Measurements from ENCODE around the gene SC5D.

SC5D gene

DNA sequence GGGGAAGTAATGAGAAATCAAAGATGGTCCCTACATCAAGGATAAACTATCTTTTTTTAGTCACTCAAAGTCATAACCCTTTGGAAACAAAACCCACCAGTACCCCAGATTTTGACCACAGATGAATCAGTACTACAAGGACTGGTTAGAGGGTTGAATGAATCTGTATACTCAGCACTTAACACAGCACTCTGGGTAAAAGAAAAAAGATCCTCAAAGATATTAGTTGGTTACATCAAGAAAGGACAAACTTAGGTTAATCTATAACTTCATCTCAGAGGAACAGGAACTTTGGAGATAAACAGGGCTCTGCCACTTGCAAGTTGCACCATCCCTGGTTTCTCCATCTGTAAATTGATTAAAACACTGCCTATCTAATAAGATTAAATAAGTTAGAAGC lies 18.8 kb downstream of the SC5D start:
- TF ChIP-seq POLR2A (IDR thresholded peaks at IDR 0.05; ENCODE audit: extremely low read depth, insufficient read length), result no peak
- TF ChIP-seq, protein P1, sequence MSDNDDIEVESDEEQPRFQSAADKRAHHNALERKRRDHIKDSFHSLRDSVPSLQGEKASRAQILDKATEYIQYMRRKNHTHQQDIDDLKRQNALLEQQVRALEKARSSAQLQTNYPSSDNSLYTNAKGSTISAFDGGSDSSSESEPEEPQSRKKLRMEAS (IDR thresholded peaks at IDR 0.05; ENCODE audit: low read depth, low read length), result no peak
- TF ChIP-seq, protein P2, sequence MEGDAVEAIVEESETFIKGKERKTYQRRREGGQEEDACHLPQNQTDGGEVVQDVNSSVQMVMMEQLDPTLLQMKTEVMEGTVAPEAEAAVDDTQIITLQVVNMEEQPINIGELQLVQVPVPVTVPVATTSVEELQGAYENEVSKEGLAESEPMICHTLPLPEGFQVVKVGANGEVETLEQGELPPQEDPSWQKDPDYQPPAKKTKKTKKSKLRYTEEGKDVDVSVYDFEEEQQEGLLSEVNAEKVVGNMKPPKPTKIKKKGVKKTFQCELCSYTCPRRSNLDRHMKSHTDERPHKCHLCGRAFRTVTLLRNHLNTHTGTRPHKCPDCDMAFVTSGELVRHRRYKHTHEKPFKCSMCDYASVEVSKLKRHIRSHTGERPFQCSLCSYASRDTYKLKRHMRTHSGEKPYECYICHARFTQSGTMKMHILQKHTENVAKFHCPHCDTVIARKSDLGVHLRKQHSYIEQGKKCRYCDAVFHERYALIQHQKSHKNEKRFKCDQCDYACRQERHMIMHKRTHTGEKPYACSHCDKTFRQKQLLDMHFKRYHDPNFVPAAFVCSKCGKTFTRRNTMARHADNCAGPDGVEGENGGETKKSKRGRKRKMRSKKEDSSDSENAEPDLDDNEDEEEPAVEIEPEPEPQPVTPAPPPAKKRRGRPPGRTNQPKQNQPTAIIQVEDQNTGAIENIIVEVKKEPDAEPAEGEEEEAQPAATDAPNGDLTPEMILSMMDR (IDR thresholded peaks at IDR 0.05; ENCODE audit: low read depth, low read length), result no peak
- TF ChIP-seq MYC (IDR thresholded peaks at IDR 0.05; ENCODE audit: low read depth, low read length), result no peak
- H3K4me3 ChIP-seq (ENCODE audit: low read depth, low read length), result no peak overlapping the region
- DNase-seq (ENCODE audit: low read depth), result no peak

DNA sequence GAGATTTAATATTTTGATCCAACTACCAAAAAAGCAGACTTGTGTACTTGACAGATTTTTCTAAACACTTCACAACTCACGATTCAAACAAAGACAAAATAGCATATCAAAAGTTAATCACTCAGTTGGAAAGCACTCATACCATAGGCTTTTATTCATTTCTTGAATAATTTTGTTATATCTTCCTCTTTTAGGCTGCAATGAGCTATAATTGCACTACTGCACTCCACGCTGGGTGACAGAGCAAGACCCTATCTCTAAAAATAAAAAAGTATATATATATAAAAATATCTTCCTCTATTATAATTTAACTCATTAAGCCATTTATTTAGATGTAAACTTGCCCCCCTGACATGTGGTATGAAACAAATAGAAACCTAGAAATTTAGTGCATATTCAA lies 19.9 kb downstream of the SC5D start:
- no peak overlapping the region for H3K4me3 ChIP-seq (ENCODE audit: low read depth, low read length)
- DNase-seq (ENCODE audit: low read depth), result no peak
- TF ChIP-seq, protein P2 (IDR thresholded peaks at IDR 0.05; ENCODE audit: low read depth, low read length), result no peak
- TF ChIP-seq POLR2A (IDR thresholded peaks at IDR 0.05; ENCODE audit: extremely low read depth, insufficient read length), result no peak
- TF ChIP-seq, protein P1 (IDR thresholded peaks at IDR 0.05; ENCODE audit: low read depth, low read length), result no peak

DNA sequence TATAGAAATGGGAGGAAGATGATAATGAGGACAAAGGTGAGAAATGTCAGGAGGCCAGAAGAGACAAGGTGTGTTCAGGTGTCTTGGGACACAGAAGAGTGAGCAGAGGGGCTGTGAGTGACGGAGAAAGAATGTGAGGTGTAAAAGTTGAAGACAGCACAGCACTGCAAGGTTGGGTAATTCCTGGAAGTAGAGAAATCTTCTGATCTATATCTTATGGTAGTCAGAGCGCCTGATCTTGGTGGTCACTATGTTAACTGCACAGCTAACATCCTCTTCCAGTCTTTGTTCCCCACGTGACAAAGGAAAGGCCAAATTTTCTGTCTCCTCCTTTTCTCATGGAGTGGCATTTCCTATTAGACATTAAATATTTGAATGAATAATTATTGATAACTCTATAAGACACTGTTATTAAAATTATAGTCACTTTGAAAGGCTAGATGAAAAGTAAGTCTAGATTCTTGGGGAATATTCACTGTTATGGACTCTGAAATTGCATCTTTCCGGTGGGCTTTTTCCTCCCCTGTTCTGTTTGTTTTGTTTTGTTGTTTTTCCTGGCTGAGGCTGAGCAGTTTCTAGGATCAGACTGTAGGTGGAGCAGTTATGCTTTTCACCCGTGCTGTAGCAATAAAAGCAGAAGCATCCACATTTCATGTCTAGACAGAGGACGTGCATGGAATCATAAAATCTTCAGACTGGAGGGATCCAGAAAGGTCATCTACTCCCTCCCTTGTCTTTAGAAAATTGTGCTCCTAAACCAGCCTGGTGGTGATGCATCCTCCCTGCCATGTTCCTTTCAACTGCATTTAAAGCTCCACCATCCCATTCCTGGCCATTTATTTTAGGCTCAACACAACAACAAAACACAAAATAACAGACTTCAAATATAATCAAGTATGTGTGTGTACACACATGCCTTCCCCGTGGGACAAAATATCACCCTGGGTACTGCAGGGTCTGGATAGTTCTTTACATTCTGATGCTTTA lies 26.6 kb downstream of the SC5D start:
- TF ChIP-seq, protein P2 (IDR thresholded peaks at IDR 0.05; ENCODE audit: low read depth, low read length), result peak; percentile 91
- TF ChIP-seq MYC (IDR thresholded peaks at IDR 0.05; ENCODE audit: low read depth, low read length) (peak; percentile 35; the same call in 1 of the 2 replicates), POLR2A (IDR thresholded peaks at IDR 0.05; ENCODE audit: extremely low read depth, insufficient read length) (no peak)
- TF ChIP-seq, protein P1 (IDR thresholded peaks at IDR 0.05; ENCODE audit: low read depth, low read length), result peak; percentile 37; the same call in 1 of the 2 replicates
- no peak overlapping the region for H3K4me3 ChIP-seq (ENCODE audit: low read depth, low read length)
- peak; percentile 81 for DNase-seq (ENCODE audit: low read depth)

DNA sequence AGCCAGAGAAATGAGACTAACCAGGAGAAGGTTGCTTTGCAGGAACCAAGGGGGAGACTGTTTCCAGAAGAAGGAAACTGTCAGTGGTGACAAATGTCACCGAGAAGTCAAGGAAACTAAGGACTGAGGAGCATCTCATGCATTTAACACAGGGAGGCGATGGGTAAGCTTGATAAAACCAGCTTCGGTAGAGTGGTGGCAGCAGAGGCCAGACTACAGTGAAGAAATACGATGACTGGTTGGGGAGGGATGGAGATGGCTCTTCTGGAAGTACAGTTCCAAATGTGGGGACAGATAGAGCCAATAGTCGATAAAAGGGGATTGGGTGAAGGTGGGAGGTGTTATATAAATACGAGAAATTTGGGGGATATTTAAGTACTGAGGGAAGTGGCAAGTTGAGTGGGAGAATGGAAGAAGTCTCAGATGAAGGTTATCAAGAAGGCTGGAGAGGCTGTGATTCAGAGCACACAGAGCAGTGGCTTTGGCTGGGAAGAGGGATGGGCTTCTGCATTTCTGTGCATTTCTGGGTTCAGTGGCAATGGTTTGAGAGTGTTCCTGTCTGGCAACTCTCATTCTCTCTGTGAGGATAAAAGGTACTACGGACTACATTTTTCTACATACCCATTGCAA lies 29.2 kb downstream of the SC5D start:
- TF ChIP-seq POLR2A (IDR thresholded peaks at IDR 0.05; ENCODE audit: extremely low read depth, insufficient read length) (no peak), MYC (IDR thresholded peaks at IDR 0.05; ENCODE audit: low read depth, low read length) (peak; percentile 37; the same call in 1 of the 2 replicates)
- TF ChIP-seq, protein P2 (IDR thresholded peaks at IDR 0.05; ENCODE audit: low read depth, low read length), result peak; percentile 45
- TF ChIP-seq, protein P1 (IDR thresholded peaks at IDR 0.05; ENCODE audit: low read depth, low read length), result no peak
- no peak overlapping the region for H3K4me3 ChIP-seq (ENCODE audit: low read depth, low read length)
- DNase-seq (ENCODE audit: low read depth), result peak; percentile 83

DNA sequence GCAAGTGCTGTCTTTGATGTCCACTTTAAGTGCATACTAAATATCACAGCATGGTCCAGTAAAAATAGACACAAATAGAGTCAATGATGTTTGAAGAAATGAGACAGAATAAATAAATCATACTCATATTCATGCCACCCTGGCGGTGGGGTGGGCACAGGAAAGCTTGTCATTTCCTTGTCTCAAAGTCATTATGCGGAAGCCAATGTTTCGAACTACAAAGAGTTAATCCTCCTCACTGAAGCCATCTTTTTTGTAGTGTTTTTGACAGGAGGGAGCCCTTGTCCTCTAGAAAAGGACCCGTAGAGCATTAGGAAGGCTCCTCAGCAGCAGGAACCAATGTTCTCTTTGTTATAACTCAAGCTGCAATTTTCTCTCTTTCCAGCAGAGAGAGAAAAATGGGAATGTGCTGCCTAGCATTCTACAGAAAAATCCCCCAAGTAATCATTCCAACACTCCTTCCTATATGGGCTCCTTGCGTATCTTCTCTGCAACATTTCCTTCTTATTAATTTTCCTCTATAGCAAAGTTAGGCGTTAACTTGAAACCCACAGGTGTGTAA lies 30.6 kb downstream of the SC5D start:
- TF ChIP-seq, protein P1 (IDR thresholded peaks at IDR 0.05; ENCODE audit: low read depth, low read length), result no peak
- TF ChIP-seq POLR2A (IDR thresholded peaks at IDR 0.05; ENCODE audit: extremely low read depth, insufficient read length) (no peak), MYC (IDR thresholded peaks at IDR 0.05; ENCODE audit: low read depth, low read length) (no peak)
- TF ChIP-seq, protein P2 (IDR thresholded peaks at IDR 0.05; ENCODE audit: low read depth, low read length), result no peak
- no peak for DNase-seq (ENCODE audit: low read depth)
- no peak overlapping the region for H3K4me3 ChIP-seq (ENCODE audit: low read depth, low read length)
